Dedifferentiated amniotic fluid mesenchymal stem cell (primary cell): ENCODE results near the gene OR8A1.
"Not testable (repeated sequence)": the region's sequence is repeated elsewhere in the genome, so short reads cannot be mapped to it uniquely, and the experiment has no call there.

Experiments
- DNase-seq: peaks from one replicate; pipeline ENCODE4 v3.0.0-alpha.2; 2016; ENCODE audit errors: extremely low spot score

Gene OR8A1

GRCh38 chr11:124592627-124593026, 22.8 kb downstream of the OR8A1 start:
- no peak for DNase-seq

- DNase-seq = no peak
Observed at GRCh38 chr11:124595302-124595701, 25.5 kb downstream of the OR8A1 start.

- no peak for DNase-seq
Observed at GRCh38 chr11:124597626-124598025, 27.8 kb downstream of the OR8A1 start.

GRCh38 chr11:124600621-124601320, 31.0 kb downstream of the OR8A1 start:
- DNase-seq = no peak

- DNase-seq = no peak
Observed at GRCh38 chr11:124602193-124602592, 32.4 kb downstream of the OR8A1 start.

- not testable (repeated sequence) for DNase-seq
Observed at GRCh38 chr11:124602723-124603122, 32.9 kb downstream of the OR8A1 start.

GRCh38 chr11:124605719-124606118, 35.9 kb downstream of the OR8A1 start:
- DNase-seq = no peak

- DNase-seq = no peak
Observed at GRCh38 chr11:124608147-124608546, 38.4 kb downstream of the OR8A1 start.

GRCh38 chr11:124610295-124610694, 40.5 kb downstream of the OR8A1 start:
- no peak for DNase-seq

GRCh38 chr11:124611064-124611463, 41.3 kb downstream of the OR8A1 start, which contains the start of gene PANX3:
TSS of gene PANX3 (plus strand) at chr11:124611428. CDS start at chr11:124611557, 129 bp downstream.
- DNase-seq = no peak

- no peak for DNase-seq
Observed at GRCh38 chr11:124612045-124612444, 42.2 kb downstream of the OR8A1 start.

- DNase-seq = no peak
Observed at GRCh38 chr11:124612567-124613246, 42.9 kb downstream of the OR8A1 start.

GRCh38 chr11:124618863-124619262, 49.1 kb downstream of the OR8A1 start:
- DNase-seq = no peak
